HL-60 (cell line): Measurements from ENCODE around the gene LYRM9.

Experiments used
- DNase-seq, 2 experiments: peaks; one replicate each; pipeline ENCODE4 v3.0.0-alpha.2; 2010 to 2020; ENCODE audit warnings: low read depth in 1 of 2, low spot score in 1 of 2
- H3K27ac ChIP-seq: fragments of 250-450 bp; sonication (Bioruptor Pico); replicated peaks from 2 replicates; pipeline ENCODE4 v1.5.1; 2020; ENCODE audit warnings: mild to moderate bottlenecking, moderate library complexity
- H3K27me3 ChIP-seq: fragments of 250-450 bp; sonication (Bioruptor Pico); 2 replicates; pipeline ENCODE4 v1.5.1; 2021; ENCODE audit warnings: mild to moderate bottlenecking, moderate library complexity; ENCODE audit not compliant: insufficient read depth, poor library complexity, severe bottlenecking
- H3K4me3 ChIP-seq: replicated peaks from 2 replicates; pipeline ENCODE4 v1.5.1; 2011; ENCODE audit warnings: mild to moderate bottlenecking, control low read depth, low read length; ENCODE audit not compliant: insufficient read depth
- GABPA ChIP-seq: IDR thresholded peaks from 2 replicates; pipeline ENCODE4 v1.6.1; 2012; ENCODE audit warnings: low read depth
- POLR2AphosphoS5 ChIP-seq: IDR thresholded peaks from 2 replicates; pipeline ENCODE4 v1.6.1; 2012; ENCODE audit warnings: low read depth
- SPI1 ChIP-seq: IDR thresholded peaks from 2 replicates; pipeline ENCODE4 v1.6.1; 2012; ENCODE audit warnings: low read depth, mild to moderate bottlenecking, borderline replicate concordance
- TF ChIP-seq, protein P1 (sequence below): IDR thresholded peaks from 2 replicates; pipeline ENCODE4 v1.6.1; 2012; ENCODE audit warnings: low read depth; ENCODE audit not compliant: insufficient replicate concordance
- TF ChIP-seq, protein P2 (sequence below): IDR thresholded peaks from one replicate; pipeline ENCODE4 v1.5.1; 2011; ENCODE audit warnings: low read length, control low read depth, inconsistent platforms; ENCODE audit not compliant: insufficient read depth

LYRM9 gene

DNA sequence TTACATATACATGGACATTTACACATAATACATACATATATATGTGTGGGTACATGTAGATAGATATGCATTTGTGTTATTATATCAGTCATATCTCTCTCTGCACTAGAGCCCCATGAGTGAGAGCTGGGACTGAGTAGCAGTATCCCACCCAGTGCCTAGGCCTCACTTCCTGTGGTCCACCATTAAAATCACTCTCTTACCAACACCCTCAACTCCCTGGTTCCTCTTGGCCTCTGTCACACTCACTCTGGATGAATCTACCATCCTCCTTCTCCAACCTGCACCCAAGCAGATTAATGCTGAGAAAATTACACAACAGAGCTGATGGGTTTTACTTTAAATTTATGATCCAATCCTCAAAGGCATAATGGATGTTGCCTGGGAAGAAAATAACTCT lies 4.9 kb upstream of the LYRM9 start:
- Histone ChIP-seq H3K27ac (no peak overlapping the region), H3K27me3 (no peaks in the 10 kb centered on the region), H3K4me3 (no peak overlapping the region)
- no peak for TF ChIP-seq GABPA
- TF ChIP-seq, protein P1, sequence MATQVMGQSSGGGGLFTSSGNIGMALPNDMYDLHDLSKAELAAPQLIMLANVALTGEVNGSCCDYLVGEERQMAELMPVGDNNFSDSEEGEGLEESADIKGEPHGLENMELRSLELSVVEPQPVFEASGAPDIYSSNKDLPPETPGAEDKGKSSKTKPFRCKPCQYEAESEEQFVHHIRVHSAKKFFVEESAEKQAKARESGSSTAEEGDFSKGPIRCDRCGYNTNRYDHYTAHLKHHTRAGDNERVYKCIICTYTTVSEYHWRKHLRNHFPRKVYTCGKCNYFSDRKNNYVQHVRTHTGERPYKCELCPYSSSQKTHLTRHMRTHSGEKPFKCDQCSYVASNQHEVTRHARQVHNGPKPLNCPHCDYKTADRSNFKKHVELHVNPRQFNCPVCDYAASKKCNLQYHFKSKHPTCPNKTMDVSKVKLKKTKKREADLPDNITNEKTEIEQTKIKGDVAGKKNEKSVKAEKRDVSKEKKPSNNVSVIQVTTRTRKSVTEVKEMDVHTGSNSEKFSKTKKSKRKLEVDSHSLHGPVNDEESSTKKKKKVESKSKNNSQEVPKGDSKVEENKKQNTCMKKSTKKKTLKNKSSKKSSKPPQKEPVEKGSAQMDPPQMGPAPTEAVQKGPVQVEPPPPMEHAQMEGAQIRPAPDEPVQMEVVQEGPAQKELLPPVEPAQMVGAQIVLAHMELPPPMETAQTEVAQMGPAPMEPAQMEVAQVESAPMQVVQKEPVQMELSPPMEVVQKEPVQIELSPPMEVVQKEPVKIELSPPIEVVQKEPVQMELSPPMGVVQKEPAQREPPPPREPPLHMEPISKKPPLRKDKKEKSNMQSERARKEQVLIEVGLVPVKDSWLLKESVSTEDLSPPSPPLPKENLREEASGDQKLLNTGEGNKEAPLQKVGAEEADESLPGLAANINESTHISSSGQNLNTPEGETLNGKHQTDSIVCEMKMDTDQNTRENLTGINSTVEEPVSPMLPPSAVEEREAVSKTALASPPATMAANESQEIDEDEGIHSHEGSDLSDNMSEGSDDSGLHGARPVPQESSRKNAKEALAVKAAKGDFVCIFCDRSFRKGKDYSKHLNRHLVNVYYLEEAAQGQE, result no peak
- TF ChIP-seq, protein P2, sequence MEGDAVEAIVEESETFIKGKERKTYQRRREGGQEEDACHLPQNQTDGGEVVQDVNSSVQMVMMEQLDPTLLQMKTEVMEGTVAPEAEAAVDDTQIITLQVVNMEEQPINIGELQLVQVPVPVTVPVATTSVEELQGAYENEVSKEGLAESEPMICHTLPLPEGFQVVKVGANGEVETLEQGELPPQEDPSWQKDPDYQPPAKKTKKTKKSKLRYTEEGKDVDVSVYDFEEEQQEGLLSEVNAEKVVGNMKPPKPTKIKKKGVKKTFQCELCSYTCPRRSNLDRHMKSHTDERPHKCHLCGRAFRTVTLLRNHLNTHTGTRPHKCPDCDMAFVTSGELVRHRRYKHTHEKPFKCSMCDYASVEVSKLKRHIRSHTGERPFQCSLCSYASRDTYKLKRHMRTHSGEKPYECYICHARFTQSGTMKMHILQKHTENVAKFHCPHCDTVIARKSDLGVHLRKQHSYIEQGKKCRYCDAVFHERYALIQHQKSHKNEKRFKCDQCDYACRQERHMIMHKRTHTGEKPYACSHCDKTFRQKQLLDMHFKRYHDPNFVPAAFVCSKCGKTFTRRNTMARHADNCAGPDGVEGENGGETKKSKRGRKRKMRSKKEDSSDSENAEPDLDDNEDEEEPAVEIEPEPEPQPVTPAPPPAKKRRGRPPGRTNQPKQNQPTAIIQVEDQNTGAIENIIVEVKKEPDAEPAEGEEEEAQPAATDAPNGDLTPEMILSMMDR, result no peak
- TF ChIP-seq POLR2AphosphoS5, result no peak
- no peak for TF ChIP-seq SPI1
- DNase-seq, result no peak

DNA sequence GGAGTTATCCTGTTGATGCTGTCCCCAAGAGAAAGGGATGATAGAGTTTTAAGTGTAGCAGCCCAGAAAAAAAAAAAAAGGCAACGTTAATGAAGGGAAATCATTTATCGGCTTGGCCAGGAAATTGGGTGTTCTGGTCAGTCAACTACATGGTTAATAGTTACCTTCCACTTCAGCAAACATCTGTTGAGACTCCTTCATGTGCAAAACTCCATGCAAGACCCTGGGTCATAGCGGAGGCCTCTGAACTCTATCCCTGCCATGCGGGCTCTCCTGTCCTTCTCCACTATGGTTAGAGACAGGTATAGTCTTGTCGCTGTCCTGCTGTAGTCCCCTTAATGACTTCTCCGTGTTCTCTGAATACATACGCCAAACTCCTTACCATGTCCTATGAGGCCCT lies 3.5 kb upstream of the LYRM9 start:
- Histone ChIP-seq H3K4me3 (no peak overlapping the region), H3K27ac (no peak overlapping the region), H3K27me3 (no peaks in the 10 kb centered on the region)
- TF ChIP-seq POLR2AphosphoS5 (no peak), SPI1 (no peak), GABPA (no peak)
- TF ChIP-seq, protein P2, result no peak
- TF ChIP-seq, protein P1, result no peak
- DNase-seq, result no peak

DNA sequence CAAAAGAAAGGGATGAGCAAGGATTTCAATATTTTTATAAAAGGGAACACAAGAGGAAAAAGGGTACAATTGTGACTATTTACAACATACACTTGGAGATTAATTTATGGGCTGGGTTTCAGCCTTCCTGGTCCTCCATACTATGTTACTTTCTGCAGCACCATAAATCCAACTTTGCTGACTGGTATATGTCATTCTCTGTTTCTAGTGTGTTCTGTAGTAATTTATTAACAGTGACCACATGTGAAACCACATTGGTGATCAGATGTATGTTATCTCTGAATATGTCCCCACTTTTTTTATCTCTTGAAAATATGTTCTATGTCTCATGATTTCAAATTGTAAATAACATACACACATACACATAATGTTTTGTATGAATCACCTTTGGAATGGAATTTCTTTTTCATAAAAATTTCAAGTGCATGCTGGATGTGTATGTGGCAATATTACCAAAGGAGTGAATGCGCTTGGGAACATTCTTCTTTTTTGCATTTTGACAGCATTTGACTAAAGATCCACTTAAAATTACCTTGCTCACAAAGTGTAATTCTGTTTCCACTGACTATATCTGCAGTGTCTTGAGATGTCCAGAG lies 2.9 kb upstream of the LYRM9 start:
- H3K27ac ChIP-seq, result no peak overlapping the region
- no peaks in the 10 kb centered on the region for H3K27me3 ChIP-seq
- no peak overlapping the region for H3K4me3 ChIP-seq
- DNase-seq, result no peak
- TF ChIP-seq, protein P2, result no peak
- TF ChIP-seq POLR2AphosphoS5 (no peak), GABPA (no peak), SPI1 (no peak)
- TF ChIP-seq, protein P1, result no peak
